ENCODE measurements around the gene ZNF112. TPM values are rescaled to one million over a fixed set of nuclear protein-coding genes. Genes with fewer than 3 reads are reported as not detected.

Gene ZNF112
- total RNA-seq, 1 experiment from 2014 or later: 1.9 TPM

DNA sequence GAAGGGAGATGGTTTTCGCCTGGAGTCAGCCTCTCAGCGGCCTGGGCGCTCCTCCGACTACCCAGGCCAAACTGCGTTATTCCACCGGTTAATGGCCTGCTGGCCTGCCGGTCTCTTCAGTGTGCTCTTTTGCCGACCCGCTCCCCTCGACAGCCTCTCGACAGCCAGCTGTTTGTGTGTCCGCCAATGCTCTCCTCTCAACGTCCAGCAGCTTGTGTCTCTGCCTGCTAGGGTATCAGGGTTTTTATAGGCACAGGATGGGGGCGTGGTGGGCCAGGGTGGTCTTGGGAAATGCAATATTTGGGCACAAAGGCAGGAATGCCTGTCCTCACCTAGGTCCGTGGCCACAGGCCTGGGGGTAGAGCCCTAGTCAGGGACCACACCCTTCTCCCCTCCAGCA, 50.2 kb downstream of the ZNF112 start:
- Histone ChIP-seq H3K79me2 (ENCODE audit: low read length) (no peaks in the 10 kb centered on the region), H3K9ac (ENCODE audit: low read length) (no peak overlapping the region), H2AFZ (ENCODE audit: low read length) (no peak overlapping the region), H3K9me3 (ENCODE audit: low read length) (no peaks in the 10 kb centered on the region), H3K27me3 (ENCODE audit: low read length) (no peaks in the 10 kb centered on the region), H4K20me1 (ENCODE audit: low read length) (no peaks in the 10 kb centered on the region), H3K4me2 (ENCODE audit: low read length) (no peak overlapping the region), H3K4me3 (ENCODE audit: low read length) (no peak overlapping the region), H3K9me2 (replicated peaks; ENCODE audit: low read length) (no peaks in the 10 kb centered on the region), H3F3A (ENCODE audit: low read length, unreplicated experiment) (no peaks in the 10 kb centered on the region), H3K4me1 (ENCODE audit: insufficient read depth, low read length) (peaks cover 10% of the 10 kb centered on the region), H3K36me3 (ENCODE audit: low read depth, low read length) (no peaks in the 10 kb centered on the region), H3K27ac (ENCODE audit: low read length) (no peak overlapping the region)
- TF ChIP-seq, protein P1, sequence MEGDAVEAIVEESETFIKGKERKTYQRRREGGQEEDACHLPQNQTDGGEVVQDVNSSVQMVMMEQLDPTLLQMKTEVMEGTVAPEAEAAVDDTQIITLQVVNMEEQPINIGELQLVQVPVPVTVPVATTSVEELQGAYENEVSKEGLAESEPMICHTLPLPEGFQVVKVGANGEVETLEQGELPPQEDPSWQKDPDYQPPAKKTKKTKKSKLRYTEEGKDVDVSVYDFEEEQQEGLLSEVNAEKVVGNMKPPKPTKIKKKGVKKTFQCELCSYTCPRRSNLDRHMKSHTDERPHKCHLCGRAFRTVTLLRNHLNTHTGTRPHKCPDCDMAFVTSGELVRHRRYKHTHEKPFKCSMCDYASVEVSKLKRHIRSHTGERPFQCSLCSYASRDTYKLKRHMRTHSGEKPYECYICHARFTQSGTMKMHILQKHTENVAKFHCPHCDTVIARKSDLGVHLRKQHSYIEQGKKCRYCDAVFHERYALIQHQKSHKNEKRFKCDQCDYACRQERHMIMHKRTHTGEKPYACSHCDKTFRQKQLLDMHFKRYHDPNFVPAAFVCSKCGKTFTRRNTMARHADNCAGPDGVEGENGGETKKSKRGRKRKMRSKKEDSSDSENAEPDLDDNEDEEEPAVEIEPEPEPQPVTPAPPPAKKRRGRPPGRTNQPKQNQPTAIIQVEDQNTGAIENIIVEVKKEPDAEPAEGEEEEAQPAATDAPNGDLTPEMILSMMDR (conservative IDR thresholded peaks at IDR 0.05; ENCODE audit: low read depth, low read length): no peak
- TF ChIP-seq EZH2phosphoT487 (IDR thresholded peaks at IDR 0.05; ENCODE audit: borderline replicate concordance, low read length): no peak
- no peak for TF ChIP-seq EZH2 (IDR thresholded peaks at IDR 0.05; ENCODE audit: low read length, unreplicated experiment)
- BruUV-seq (replicated peaks): no TSS peak
- no peak for ATAC-seq
- ChIA-PET POLR2A (ENCODE audit: unreplicated experiment) (no interaction called here), CTCF (no interaction called here)
- intact Hi-C loops (cut with micrococcal nuclease): no loop called here
- DNase-seq: no peak

DNA sequence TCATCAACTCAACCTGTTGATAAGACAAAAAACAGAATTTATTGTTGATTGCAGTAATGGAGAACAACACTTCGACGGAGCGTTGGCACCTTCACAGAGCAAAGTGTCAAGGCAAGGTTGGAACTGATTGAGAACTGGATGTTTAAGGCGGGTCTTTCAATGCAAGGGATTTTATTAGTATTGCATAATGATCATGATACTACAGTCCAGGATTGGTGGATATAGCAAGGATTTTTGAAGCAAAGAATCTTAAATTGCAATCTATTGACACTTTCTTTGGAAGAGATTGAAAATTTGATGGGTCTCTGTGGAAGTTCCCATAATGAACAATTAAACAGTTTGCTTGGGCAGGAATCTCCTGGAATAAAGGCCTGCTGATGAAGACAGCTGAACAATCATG, 51.0 kb downstream of the ZNF112 start:
- TF ChIP-seq EZH2phosphoT487 (IDR thresholded peaks at IDR 0.05; ENCODE audit: borderline replicate concordance, low read length) (no peak), EZH2 (IDR thresholded peaks at IDR 0.05; ENCODE audit: low read length, unreplicated experiment) (no peak)
- TF ChIP-seq, protein P1 (conservative IDR thresholded peaks at IDR 0.05; ENCODE audit: low read depth, low read length): no peak
- peaks cover 10% of the 10 kb centered on the region for H3K4me1 ChIP-seq (ENCODE audit: insufficient read depth, low read length)
- intact Hi-C loops (cut with micrococcal nuclease): loop anchor here (1.0 to 2.0 kb wide), 3 partner anchors 47 to 192 kb away; partner anchors contain the start of genes ZNF225, ZNF227 and ZNF233
- no peaks in the 10 kb centered on the region for H3K9me3 ChIP-seq (ENCODE audit: low read length)
- H3K4me2 ChIP-seq (ENCODE audit: low read length): peak overlapping the region; percentile 46; the same call in 1 of the 2 replicates
- no peaks in the 10 kb centered on the region for H4K20me1 ChIP-seq (ENCODE audit: low read length)
- H3K4me3 ChIP-seq (ENCODE audit: low read length): 0 out of 2 replicates have a peak overlapping the region, but pooled peaks have one; percentile 89
- H3K27me3 ChIP-seq (ENCODE audit: low read length): no peaks in the 10 kb centered on the region
- ATAC-seq: no peak
- peak overlapping the region; percentile 99 for H2AFZ ChIP-seq (ENCODE audit: low read length)
- H3K27ac ChIP-seq (ENCODE audit: low read length): no peak overlapping the region
- ChIA-PET POLR2A (ENCODE audit: unreplicated experiment) (no interaction called here), CTCF (no interaction called here)
- H3K79me2 ChIP-seq (ENCODE audit: low read length): no peaks in the 10 kb centered on the region
- BruUV-seq (replicated peaks): no TSS peak
- H3K9ac ChIP-seq (ENCODE audit: low read length): no peak overlapping the region
- H3F3A ChIP-seq (ENCODE audit: low read length, unreplicated experiment): no peaks in the 10 kb centered on the region
- no peak for DNase-seq
- H3K9me2 ChIP-seq (replicated peaks; ENCODE audit: low read length): no peaks in the 10 kb centered on the region
- no peaks in the 10 kb centered on the region for H3K36me3 ChIP-seq (ENCODE audit: low read depth, low read length)

DNA sequence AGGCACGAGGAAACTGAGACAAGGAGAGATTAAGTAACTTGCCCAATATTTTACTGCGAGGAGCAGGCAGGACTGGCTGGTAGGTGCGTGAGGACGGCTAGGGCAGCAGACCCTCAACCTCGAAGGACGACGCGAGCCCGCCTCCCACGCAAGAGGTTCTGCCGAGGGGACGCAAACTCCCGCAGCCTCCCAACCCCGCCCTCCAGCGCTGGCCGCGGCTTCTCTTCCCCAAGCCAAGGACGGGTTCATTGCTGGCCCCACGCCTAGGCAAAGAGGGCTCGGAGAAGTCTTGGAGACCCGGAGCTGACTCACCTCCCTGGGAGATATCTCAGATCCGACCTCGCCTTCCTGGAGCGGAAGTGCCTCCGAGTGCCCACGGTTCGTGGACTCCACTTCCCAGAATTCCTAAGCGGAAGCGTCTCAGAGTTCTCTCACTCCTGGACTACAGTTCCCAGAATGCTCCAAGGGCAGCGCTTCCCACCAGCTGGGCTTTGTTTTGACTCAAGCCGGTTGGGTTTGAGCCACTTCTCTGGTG, 51.8 kb downstream of the ZNF112 start, which contains the start of gene ZNF235:
ZNF235 (minus strand) TSS at position 367 of the 535 bp plus-strand sequence. CDS start 1,621 bp downstream, outside the sequence.
- no peaks in the 10 kb centered on the region for H4K20me1 ChIP-seq (ENCODE audit: low read length)
- H3F3A ChIP-seq (ENCODE audit: low read length, unreplicated experiment): no peaks in the 10 kb centered on the region
- TF ChIP-seq, protein P1 (conservative IDR thresholded peaks at IDR 0.05; ENCODE audit: low read depth, low read length): no peak
- no peak for TF ChIP-seq EZH2phosphoT487 (IDR thresholded peaks at IDR 0.05; ENCODE audit: borderline replicate concordance, low read length)
- TF ChIP-seq EZH2 (IDR thresholded peaks at IDR 0.05; ENCODE audit: low read length, unreplicated experiment): no peak
- H3K4me2 ChIP-seq (ENCODE audit: low read length): peak within 1 kb of the TSS; percentile 92
- no peaks in the 10 kb centered on the region for H3K9me3 ChIP-seq (ENCODE audit: low read length)
- H3K4me3 ChIP-seq (ENCODE audit: low read length): peak within 1 kb of the TSS; percentile 89
- H3K79me2 ChIP-seq (ENCODE audit: low read length): no peaks in the 10 kb centered on the region
- no peaks in the 10 kb centered on the region for H3K36me3 ChIP-seq (ENCODE audit: low read depth, low read length)
- POLR2A ChIA-PET (ENCODE audit: unreplicated experiment): interaction anchor here (0.6 kb wide), 1 partner anchor 92 kb away, joined by 4 read pairs; the partner anchor contains the start of gene ZNF227
- peak within 1 kb of the TSS; percentile 67 for H3K27ac ChIP-seq (ENCODE audit: low read length)
- peak within 1 kb of the TSS; percentile 71 for H3K9ac ChIP-seq (ENCODE audit: low read length)
- CTCF ChIA-PET: no interaction called here
- no peaks in the 10 kb centered on the region for H3K27me3 ChIP-seq (ENCODE audit: low read length)
- no TSS peak for BruUV-seq (replicated peaks)
- H2AFZ ChIP-seq (ENCODE audit: low read length): peak within 1 kb of the TSS; percentile 99
- DNase-seq (peak; percentile 96), ATAC-seq (peak; percentile 98)
- peaks cover 10% of the 10 kb centered on the region for H3K4me1 ChIP-seq (ENCODE audit: insufficient read depth, low read length)
- no peaks in the 10 kb centered on the region for H3K9me2 ChIP-seq (replicated peaks; ENCODE audit: low read length)
- intact Hi-C loops (cut with micrococcal nuclease): loop anchor here (1.0 to 2.0 kb wide), 3 partner anchors 46 to 191 kb away; partner anchors contain the start of genes ZNF225, ZNF227 and ZNF233
